Measurements from ENCODE around the gene TULP3.

- TF ChIP-seq CTCF (IDR thresholded peaks at IDR 0.05) = no peak
- TF ChIP-seq POLR2AphosphoS5 (IDR thresholded peaks at IDR 0.05; ENCODE audit: insufficient read depth in 1 of 2, low read depth in 1 of 2) = no peak
- no peak for TF ChIP-seq POLR2A (IDR thresholded peaks at IDR 0.05)
Measured at GRCh38 chr12:2857021-2857431, 33.7 kb upstream of the TULP3 start, which contains the start of gene TEX52.

Measured in vagina (tissue), 2 donors.